Left cardiac atrium (tissue), 4 donors: Measurements from ENCODE around the gene RPUSD4. TPM values are rescaled to one million over a fixed set of nuclear protein-coding genes. Genes with fewer than 3 reads are reported as not detected.
"Not testable (repeated sequence)": the region's sequence is repeated elsewhere in the genome, so short reads cannot be mapped to it uniquely, and the experiment has no call there.

ENCODE experiments used
- ATAC-seq, 2 donors: fragments of 200-7000 bp; cut with Tn5 transposase; one replicate each; pipeline ENCODE4 v1.9.1; 2020; ENCODE audit warnings: mild to moderate bottlenecking in 2 of 2, moderate library complexity in 2 of 2
- DNase-seq: peaks from one replicate; pipeline ENCODE4 v3.0.0-alpha.2; 2020
- intact Hi-C, 2 donors: fragments of 100-400 bp; cut with DNase I; formaldehyde crosslinking; loops; one replicate each; pipeline versions ENCODE4 v1.14.1 to v1.15.1; 2022 to 2023
- long read RNA-seq: library from polyadenylated mRNA; unstranded; transcript quantifications from one replicate; pipeline ENCODE4 v2.0.0, GENCODE V29; 2021
- total RNA-seq, 2 donors: library from RNA; stranded (reverse); fragmentation: NEBNext Ultra II Directional; extraction: Animal tissue kit (Norgen Biotek cat#: 25700); gene quantifications; one replicate each; pipeline ENCODE4 v1.2.1, GENCODE V29; 2021
- donor health status: DM: no; HTN: yes; CAD: no.
- donor health status: DM: no; HTN: yes; CAD: no; lungs with severe emphysema.
- donor health status: DM: yes; HTN: yes; CAD: no.
- donor health status: Dilated cardiomyopathy.

The RPUSD4 gene
- total RNA-seq: 10 to 100 TPM; 18.9 to 19.2 TPM
- long read RNA-seq, transcript RPUSD4-201 (7 exons, 2,512 nt): major isoform, 70 of 75 reads
- long read RNA-seq, partial matches to known transcripts: 0 of 75 reads
- long read RNA-seq, other reads (novel, unspliced or antisense): 5 of 75 reads

DNA sequence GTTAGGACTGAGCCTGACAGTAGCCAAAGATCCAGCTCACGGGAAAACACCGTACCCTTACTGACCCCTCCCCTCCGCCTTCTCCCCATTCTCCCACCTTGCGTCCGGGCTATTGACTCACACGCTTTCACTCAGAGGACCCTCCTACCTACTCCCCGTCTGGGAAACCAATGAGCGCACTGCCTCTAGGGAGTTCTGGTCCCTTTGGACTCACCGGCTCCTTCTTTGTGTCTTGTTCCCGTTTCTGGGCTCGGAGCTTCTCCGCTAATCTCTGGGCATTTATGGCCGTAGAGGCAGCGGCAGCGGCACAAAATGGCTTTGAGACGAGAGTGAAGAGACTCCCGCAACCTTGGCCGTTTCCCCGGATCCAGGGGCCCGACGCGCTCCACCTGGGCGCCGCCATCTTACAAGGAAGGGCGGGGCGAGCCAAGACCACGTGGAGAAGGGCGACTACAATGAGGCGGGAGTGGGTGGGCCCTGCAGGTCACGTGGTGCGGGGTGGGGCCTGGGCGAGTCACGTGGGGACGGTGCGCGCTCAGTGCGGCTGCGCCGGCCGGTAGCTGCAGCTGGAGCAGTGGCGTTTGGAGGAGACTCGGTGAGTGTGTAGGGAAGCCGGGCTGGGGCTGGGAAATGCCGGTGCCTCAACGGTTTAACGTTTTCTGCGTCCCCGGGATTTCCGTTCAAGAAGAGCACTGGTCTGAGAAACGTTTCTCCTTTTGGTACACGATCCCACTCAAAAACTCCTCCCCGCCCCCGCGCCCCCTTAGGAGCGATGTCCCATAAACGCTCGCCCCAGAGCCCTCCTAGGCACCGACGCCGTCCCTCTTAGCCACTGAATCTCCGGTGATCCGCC is at the start of gene RPUSD4, which contains the start of gene FAM118B:
Gene RPUSD4, minus strand, starts transcription at position 415 of the 853 bp plus-strand sequence. Its CDS starts 12 bp downstream, at position 403.
Gene FAM118B, plus strand, starts transcription at position 547 of the 853 bp plus-strand sequence. CDS start 23,220 bp downstream, outside the sequence.
- intact Hi-C loops: loop anchor here in 1 of 2 donors (10.0 kb wide), 1 partner anchor 53 kb away; the partner anchor contains the start of genes FOXRED1 and SRPRA
- peak; percentile 99 to 100 for ATAC-seq
- peak; percentile 98 for DNase-seq

- peak in 1 of 2 donors; percentile 12 for ATAC-seq
- intact Hi-C loops: no loop called here
- no peak for DNase-seq
Observed at GRCh38 chr11:126257764-126258163, 46.3 kb upstream of the RPUSD4 start.

DNA sequence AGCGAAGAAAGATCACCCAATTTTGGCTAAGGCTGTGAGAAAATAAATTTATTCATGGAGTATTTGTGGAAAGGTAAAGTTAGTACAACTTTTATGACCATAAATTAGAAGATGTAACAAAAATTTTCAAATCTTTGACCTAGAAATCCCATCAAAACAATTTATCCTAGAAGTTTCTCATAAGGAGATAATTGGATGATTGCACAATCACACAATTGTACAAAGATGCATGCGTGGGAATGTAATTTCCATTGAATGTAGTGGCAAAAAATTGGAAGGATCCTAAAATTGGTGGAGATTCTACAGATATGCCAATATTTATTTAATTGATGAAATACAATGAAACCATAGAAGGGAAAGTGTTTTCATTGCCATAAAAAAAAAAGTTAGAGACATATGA is 45.7 kb upstream of the RPUSD4 start:
- intact Hi-C loops: no loop called here
- no peak for DNase-seq
- no peak for ATAC-seq

- DNase-seq (no peak), ATAC-seq (no peak)
- intact Hi-C loops: no loop called here
Observed at GRCh38 chr11:126256216-126256615, 44.8 kb upstream of the RPUSD4 start.

- intact Hi-C loops, ATAC-seq, DNase-seq: not testable (repeated sequence)
Observed at GRCh38 chr11:126255507-126255906, 44.1 kb upstream of the RPUSD4 start.

DNA sequence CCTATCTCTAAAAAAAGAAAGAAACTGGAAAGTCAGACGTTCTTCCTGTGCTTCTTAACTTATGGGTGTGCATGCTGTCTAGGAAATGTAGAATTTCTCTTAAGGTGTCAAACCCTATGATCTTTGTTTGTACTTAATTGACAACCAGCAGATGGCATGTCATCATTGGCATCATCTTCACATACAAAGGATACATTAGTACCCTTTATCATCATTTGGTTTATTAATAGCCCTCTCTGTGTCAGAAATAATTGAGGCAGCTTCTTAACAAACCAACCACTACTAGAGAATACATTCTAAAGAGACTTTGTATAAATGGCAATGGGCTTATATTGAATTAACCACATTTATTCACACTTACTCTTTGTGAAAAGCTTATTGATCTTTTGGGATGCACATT is 43.4 kb upstream of the RPUSD4 start:
- no peak for ATAC-seq
- DNase-seq: no peak
- intact Hi-C loops: no loop called here

- DNase-seq (no peak), ATAC-seq (no peak)
- intact Hi-C loops: no loop called here
Observed at GRCh38 chr11:126253265-126253664, 41.8 kb upstream of the RPUSD4 start.

GRCh38 chr11:126246636-126247035 is 35.2 kb upstream of the RPUSD4 start:
- DNase-seq: no peak
- ATAC-seq: no peak
- intact Hi-C loops: no loop called here

DNA sequence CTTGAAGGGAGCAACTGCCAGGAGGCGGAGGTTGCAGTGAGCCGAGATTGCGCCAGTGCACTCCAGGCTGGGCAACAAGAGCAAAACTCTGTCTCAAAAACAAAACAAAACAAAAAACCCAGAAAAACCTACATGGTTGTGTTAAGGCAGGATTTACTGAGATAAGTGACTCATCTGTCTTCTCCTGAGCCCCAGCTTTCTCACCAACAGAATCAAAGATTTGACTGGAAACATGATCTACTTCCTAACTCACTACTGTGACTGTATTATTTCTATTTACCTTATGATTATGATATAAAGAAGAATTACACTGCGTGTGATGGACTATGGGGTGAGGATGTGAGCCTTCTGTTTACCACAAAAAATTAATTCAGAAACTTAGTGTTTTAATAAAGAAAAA is 21.9 kb upstream of the RPUSD4 start:
- intact Hi-C loops: no loop called here
- ATAC-seq (no peak), DNase-seq (no peak)

GRCh38 chr11:126232683-126233082 is 21.2 kb upstream of the RPUSD4 start:
- no peak for DNase-seq
- intact Hi-C loops: no loop called here
- no peak for ATAC-seq

- DNase-seq (no peak), ATAC-seq (peak in 1 of 2 donors; percentile 41)
- intact Hi-C loops: no loop called here
Observed at GRCh38 chr11:126231725-126232459, 20.4 kb upstream of the RPUSD4 start.

GRCh38 chr11:126229858-126230540 is 18.5 kb upstream of the RPUSD4 start:
- intact Hi-C loops: no loop called here
- DNase-seq (no peak), ATAC-seq (no peak)

- intact Hi-C loops: no loop called here
- DNase-seq (no peak), ATAC-seq (no peak)
Observed at GRCh38 chr11:126226334-126227084, 15.1 kb upstream of the RPUSD4 start.

GRCh38 chr11:126225295-126225665 is 13.8 kb upstream of the RPUSD4 start:
- intact Hi-C loops: no loop called here
- ATAC-seq: no peak
- no peak for DNase-seq

DNA sequence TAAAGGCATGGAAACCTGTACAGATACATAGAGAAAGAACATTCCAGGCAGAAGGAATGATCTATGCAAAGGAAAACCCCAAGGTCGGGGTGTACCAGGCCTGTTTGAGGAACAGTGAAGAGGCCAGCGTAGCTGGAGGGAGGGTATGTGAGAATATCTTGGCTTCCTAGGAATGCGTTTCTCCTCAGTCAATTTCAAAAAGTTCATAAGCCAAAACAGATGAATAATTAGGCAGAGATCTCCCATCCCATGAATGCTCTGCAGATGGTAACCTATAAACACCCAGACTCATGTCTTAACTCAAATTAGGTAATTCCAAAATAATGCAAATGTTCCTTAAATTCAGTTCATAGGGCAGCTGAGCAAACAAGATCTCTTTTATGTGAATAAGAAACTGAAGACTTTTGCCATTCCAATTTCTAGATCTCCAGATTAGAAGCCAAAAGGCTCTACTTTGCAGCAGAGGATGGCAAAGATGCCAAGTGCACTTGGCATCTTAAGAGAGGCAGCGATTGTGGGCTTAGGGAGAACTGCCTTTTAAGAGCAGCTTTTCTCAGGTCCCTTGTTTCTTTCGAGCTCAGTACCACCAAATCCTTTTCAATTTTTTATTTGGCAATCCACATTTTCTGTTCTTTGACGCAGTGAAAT is 13.3 kb upstream of the RPUSD4 start:
- intact Hi-C loops: no loop called here
- DNase-seq: no peak

GRCh38 chr11:126219547-126219946 is 8.1 kb upstream of the RPUSD4 start:
- DNase-seq (no peak), ATAC-seq (peak in 1 of 2 donors; percentile 21)
- intact Hi-C loops: loop anchor here in 1 of 2 donors (10.0 kb wide), 1 partner anchor 45 kb away; the partner anchor contains the start of genes FOXRED1 and SRPRA

More for the DNA sequence above, 13.3 kb upstream of the RPUSD4 start:
- ATAC-seq: no peak

DNA sequence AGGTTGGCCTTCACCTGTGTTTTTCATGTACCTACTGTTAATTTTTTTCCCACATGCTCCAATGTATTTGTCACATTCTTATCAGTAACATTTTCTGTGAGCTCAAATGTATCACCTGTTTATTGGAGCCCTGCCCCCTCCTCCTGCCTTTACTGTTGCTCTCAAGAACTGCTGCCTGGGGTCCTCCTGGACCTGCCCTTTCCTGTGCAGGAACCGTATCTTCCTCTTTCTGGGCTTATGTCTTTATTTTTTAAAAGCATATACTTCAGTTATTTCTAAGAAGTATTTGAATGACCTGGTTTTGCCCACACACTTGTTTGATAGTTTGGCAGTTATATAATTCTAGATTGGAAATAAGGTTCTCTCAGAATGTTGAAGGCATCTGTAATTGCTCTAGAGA is 6.0 kb upstream of the RPUSD4 start:
- intact Hi-C loops: loop anchor here in 1 of 2 donors (10.0 kb wide), 1 partner anchor 47 kb away; the partner anchor contains the start of genes FOXRED1 and SRPRA
- DNase-seq (no peak), ATAC-seq (no peak)
